HepG2 (cell line): ENCODE measurements around the gene DLG2. TPM values are rescaled to one million over a fixed set of nuclear protein-coding genes. Genes with fewer than 3 reads are reported as not detected.

Experiments used
- HIVEP1 ChIP-seq: sonication (generic); formaldehyde crosslinking; IDR thresholded peaks from 2 replicates; pipeline ENCODE4 v1.4.0; 2020; ENCODE audit warnings: mild to moderate bottlenecking, missing genetic modification reagents
- LCORL ChIP-seq, 2 experiments: fragments of 450-650 bp in 1 of 2; sonication (generic) in 1 of 2; formaldehyde crosslinking in 1 of 2; IDR thresholded peaks; 2 replicates each; pipeline versions ENCODE4 v1.5.0 to v1.6.1; 2017 to 2020; ENCODE audit warnings: antibody characterized with exemption in 1 of 2, missing genetic modification reagents in 1 of 2
- PCBP2 ChIP-seq: fragments of 200-400 bp; formaldehyde crosslinking; optimal IDR thresholded peaks from 2 replicates; pipeline ENCODE3; 2018; ENCODE audit warnings: low read length, low read depth; ENCODE audit not compliant: poor library complexity, severe bottlenecking
- ZNF121 ChIP-seq: sonication (generic); formaldehyde crosslinking; IDR thresholded peaks from 2 replicates; pipeline ENCODE4 v1.5.0; 2020; ENCODE audit warnings: mild to moderate bottlenecking, missing genetic modification reagents
- ZNF232 ChIP-seq: sonication (generic); formaldehyde crosslinking; IDR thresholded peaks from 2 replicates; pipeline ENCODE4 v1.4.0; 2020; ENCODE audit warnings: missing genetic modification reagents, borderline replicate concordance
- polyA plus RNA-seq, 8 experiments: library from polyadenylated mRNA; depleted of rRNA in 3 of 8; stranded (reverse) in 7 of 8; unstranded in 1 of 8; fragments of >200 nt; fragmentation: Illumina TruSeq in 4 of 8; extraction: Trizol in 4 of 8; gene quantifications; 2 replicates each; pipeline versions ENCODE4 v1.2.1 to v1.2.3, GENCODE V29; 2011 to 2016; ENCODE audit warnings: low read depth in 4 of 8, missing spikeins in 1 of 8, mixed read lengths in 1 of 8; ENCODE audit not compliant: insufficient read depth in 1 of 8
- total RNA-seq, 5 experiments: library from RNA; depleted of rRNA; stranded (reverse); fragments of >200 nt; fragmentation: Illumina TruSeq; extraction: Trizol; gene quantifications; 2 replicates each; pipeline ENCODE4 v1.2.3, GENCODE V29; 2016; ENCODE audit warnings: low read depth in 1 of 5
- TF ChIP-seq, protein P1 (sequence below): sonication (generic); formaldehyde crosslinking; conservative IDR thresholded peaks from 2 replicates; pipeline ENCODE4 v1.5.0; 2020; ENCODE audit warnings: missing genetic modification reagents
- TF ChIP-seq, protein P2 (sequence below): sonication (generic); formaldehyde crosslinking; IDR thresholded peaks from 2 replicates; pipeline ENCODE4 v1.8.0; 2022; ENCODE audit warnings: missing genetic modification reagents, mild to moderate bottlenecking, borderline replicate concordance
- TF ChIP-seq, protein P3 (sequence below): sonication (generic); formaldehyde crosslinking; IDR thresholded peaks from 2 replicates; pipeline ENCODE4 v1.8.1; 2023; ENCODE audit warnings: missing genetic modification reagents, inconsistent platforms, borderline replicate concordance

DLG2 gene
- total and polyA plus RNA-seq, 2 of the 13 experiments (the other 11 are each of a cell fraction or from before 2014, with no cell fraction given), result 0.46 to 1.0 TPM

DNA sequence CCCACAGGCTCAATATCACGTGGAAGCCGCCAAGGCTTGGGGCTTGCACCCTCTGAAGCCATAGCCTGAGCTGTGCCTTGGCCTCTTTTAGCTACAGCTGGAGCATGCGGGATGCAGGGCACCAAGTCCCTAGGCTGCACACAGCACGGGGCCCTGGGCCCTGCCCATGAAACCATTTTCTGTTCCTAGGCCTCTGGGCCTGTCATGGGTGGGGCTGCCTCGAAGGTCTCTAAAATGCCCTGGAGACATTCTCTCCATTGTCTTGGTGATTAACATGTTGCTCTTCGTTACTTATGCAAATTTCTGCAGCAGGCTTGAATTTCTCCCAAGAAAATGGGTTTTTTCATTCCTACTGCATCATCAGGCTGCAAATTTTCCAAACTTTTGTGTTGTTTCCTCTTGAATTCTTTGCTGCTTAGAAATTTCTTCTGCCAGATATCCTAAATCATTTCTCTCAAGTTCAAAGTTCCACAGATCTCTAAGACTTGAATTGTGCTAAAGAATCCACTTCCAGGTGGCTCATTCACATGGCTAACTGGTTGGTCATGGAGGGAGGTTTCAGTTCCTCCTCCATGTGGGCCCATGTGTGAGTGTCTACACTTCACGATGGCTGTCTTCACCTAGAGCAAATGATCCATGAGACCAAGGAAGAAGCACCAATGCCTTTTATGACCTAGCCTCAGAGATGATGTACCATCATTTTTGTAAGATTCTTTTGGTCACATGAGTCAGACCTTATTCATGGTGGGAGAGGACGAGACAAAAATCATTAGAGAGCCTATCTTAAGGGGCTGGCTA lies 45.2 kb upstream of the DLG2 start (continued):
- TF ChIP-seq, protein P1, sequence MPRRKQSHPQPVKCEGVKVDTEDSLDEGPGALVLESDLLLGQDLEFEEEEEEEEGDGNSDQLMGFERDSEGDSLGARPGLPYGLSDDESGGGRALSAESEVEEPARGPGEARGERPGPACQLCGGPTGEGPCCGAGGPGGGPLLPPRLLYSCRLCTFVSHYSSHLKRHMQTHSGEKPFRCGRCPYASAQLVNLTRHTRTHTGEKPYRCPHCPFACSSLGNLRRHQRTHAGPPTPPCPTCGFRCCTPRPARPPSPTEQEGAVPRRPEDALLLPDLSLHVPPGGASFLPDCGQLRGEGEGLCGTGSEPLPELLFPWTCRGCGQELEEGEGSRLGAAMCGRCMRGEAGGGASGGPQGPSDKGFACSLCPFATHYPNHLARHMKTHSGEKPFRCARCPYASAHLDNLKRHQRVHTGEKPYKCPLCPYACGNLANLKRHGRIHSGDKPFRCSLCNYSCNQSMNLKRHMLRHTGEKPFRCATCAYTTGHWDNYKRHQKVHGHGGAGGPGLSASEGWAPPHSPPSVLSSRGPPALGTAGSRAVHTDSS (CRISPR knock-in tag), result no peak
- TF ChIP-seq LCORL (IDR thresholded peaks at IDR 0.05) (no peak), LCORL (CRISPR knock-in tag; IDR thresholded peaks at IDR 0.05) (no peak), ZNF232 (CRISPR knock-in tag) (no peak), PCBP2 (no peak), ZNF121 (CRISPR knock-in tag) (no peak), HIVEP1 (no peak)
- TF ChIP-seq, protein P2, sequence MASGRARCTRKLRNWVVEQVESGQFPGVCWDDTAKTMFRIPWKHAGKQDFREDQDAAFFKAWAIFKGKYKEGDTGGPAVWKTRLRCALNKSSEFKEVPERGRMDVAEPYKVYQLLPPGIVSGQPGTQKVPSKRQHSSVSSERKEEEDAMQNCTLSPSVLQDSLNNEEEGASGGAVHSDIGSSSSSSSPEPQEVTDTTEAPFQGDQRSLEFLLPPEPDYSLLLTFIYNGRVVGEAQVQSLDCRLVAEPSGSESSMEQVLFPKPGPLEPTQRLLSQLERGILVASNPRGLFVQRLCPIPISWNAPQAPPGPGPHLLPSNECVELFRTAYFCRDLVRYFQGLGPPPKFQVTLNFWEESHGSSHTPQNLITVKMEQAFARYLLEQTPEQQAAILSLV (CRISPR knock-in tag), result no peak
- TF ChIP-seq, protein P3, sequence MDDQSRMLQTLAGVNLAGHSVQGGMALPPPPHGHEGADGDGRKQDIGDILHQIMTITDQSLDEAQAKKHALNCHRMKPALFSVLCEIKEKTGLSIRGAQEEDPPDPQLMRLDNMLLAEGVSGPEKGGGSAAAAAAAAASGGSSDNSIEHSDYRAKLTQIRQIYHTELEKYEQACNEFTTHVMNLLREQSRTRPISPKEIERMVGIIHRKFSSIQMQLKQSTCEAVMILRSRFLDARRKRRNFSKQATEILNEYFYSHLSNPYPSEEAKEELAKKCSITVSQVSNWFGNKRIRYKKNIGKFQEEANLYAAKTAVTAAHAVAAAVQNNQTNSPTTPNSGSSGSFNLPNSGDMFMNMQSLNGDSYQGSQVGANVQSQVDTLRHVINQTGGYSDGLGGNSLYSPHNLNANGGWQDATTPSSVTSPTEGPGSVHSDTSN (CRISPR knock-in tag), result no peak
